Activated gamma-delta T cell (primary cell): Measurements from ENCODE around the gene BCL7B.
A peak's percentile ranks its signal among the peaks of the same experiment; 100 is the strongest.
"Not testable (repeated sequence)": the region's sequence is repeated elsewhere in the genome, so short reads cannot be mapped to it uniquely, and the experiment has no call there.

Source experiments
- DNase-seq: peaks from one replicate; lab custom pipeline; 2025; lab: John Stamatoyannopoulos, UW

BCL7B gene

GRCh38 chr7:73572767-73573186, 15.3 kb upstream of the BCL7B start:
- DNase-seq: no peak

GRCh38 chr7:73570977-73571376, 13.5 kb upstream of the BCL7B start:
- no peak for DNase-seq

GRCh38 chr7:73570521-73570920, 13.0 kb upstream of the BCL7B start:
- DNase-seq: no peak

- no peak for DNase-seq
These were observed 11.6 kb upstream of the BCL7B start for GRCh38 chr7:73569042-73569608.

GRCh38 chr7:73567846-73568685, 10.6 kb upstream of the BCL7B start:
- no peak for DNase-seq

GRCh38 chr7:73567140-73567539, 9.7 kb upstream of the BCL7B start:
- no peak for DNase-seq

GRCh38 chr7:73566431-73566830, 8.9 kb upstream of the BCL7B start:
- not testable (repeated sequence) for DNase-seq

GRCh38 chr7:73565675-73566340, 8.3 kb upstream of the BCL7B start:
- DNase-seq: no peak

- DNase-seq: no peak
These were observed 2.8 kb upstream of the BCL7B start for GRCh38 chr7:73560109-73560835.

GRCh38 chr7:73557108-73557396, 438 bp downstream of the BCL7B start:
- peak; percentile 93 for DNase-seq

GRCh38 chr7:73556208-73557107, 1.0 kb downstream of the BCL7B start:
- no peak for DNase-seq

GRCh38 chr7:73555411-73555982, 2.0 kb downstream of the BCL7B start:
- DNase-seq: no peak

GRCh38 chr7:73550093-73550492, 7.4 kb downstream of the BCL7B start:
- DNase-seq: not testable (repeated sequence)

- DNase-seq: no peak
These were observed 8.3 kb downstream of the BCL7B start for GRCh38 chr7:73549176-73549575.

GRCh38 chr7:73547841-73548240, 9.6 kb downstream of the BCL7B start:
- DNase-seq: no peak

GRCh38 chr7:73544678-73545077, 12.8 kb downstream of the BCL7B start:
- DNase-seq: no peak

GRCh38 chr7:73541722-73542121, 15.8 kb downstream of the BCL7B start:
- DNase-seq: no peak

GRCh38 chr7:73539709-73540108, 17.8 kb downstream of the BCL7B start:
- DNase-seq: no peak

- DNase-seq: not testable (repeated sequence)
These were observed 19.0 kb downstream of the BCL7B start for GRCh38 chr7:73538510-73538909.

GRCh38 chr7:73537051-73537450, 20.4 kb downstream of the BCL7B start:
- DNase-seq: no peak

GRCh38 chr7:73536479-73536878, 21.0 kb downstream of the BCL7B start:
- no peak for DNase-seq
